GM21526 (cell line): Measurements from ENCODE around the gene DYNLRB1.

ENCODE experiments used
- ATAC-seq: cut with Tn5 transposase; IDR thresholded peaks from one replicate; pipeline ENCODE4 v1.9.1; 2021; ENCODE audit warnings: moderate library complexity; ENCODE audit not compliant: unreplicated experiment, low FRiP score

DYNLRB1 gene

GRCh38 chr20:34549291-34549928, 33.2 kb downstream of the DYNLRB1 start:
- no peak for ATAC-seq

DNA sequence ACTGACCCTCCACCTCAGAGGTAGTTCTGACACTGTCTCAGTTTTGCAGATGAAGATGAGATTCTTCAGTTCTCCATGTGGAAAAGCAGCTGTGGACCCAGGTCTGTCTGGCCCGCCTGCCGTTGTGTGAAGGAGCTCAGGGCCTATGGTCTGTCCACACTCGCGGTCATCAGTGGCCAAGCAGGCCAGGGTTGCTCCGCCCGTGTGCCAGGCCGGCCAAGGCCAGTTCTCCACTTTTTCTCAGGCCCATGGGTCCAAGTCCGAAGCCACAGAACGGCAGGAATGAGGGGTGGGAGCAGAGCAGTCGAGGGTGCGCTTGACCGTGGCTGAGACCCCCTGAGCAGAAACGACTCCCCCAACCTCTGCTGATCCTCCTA, 33.7 kb downstream of the DYNLRB1 start:
- ATAC-seq: no peak

DNA sequence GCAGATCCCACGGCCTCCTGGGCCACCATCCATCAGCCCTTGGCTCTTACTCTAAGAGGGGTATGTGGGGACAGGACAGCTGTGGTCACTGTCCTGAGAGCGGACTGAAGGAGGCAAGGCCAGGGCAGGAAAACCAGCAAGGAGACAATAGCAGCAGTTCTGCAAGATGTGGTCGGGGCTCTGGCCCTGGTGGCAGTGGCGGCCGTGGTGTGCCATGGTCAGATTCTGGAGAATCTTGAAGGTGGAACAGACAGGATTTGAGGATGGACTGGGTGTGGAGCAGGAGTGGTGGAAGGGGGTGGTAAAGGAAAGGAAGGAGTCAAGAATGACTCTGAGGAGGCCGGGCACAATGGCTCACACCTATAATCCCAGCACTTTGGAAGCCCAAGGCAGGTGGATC, 36.3 kb downstream of the DYNLRB1 start:
- no peak for ATAC-seq

- no peak for ATAC-seq
Measured at GRCh38 chr20:34553366-34553867, 37.2 kb downstream of the DYNLRB1 start.

GRCh38 chr20:34557936-34558319, 41.7 kb downstream of the DYNLRB1 start:
- ATAC-seq: no peak

DNA sequence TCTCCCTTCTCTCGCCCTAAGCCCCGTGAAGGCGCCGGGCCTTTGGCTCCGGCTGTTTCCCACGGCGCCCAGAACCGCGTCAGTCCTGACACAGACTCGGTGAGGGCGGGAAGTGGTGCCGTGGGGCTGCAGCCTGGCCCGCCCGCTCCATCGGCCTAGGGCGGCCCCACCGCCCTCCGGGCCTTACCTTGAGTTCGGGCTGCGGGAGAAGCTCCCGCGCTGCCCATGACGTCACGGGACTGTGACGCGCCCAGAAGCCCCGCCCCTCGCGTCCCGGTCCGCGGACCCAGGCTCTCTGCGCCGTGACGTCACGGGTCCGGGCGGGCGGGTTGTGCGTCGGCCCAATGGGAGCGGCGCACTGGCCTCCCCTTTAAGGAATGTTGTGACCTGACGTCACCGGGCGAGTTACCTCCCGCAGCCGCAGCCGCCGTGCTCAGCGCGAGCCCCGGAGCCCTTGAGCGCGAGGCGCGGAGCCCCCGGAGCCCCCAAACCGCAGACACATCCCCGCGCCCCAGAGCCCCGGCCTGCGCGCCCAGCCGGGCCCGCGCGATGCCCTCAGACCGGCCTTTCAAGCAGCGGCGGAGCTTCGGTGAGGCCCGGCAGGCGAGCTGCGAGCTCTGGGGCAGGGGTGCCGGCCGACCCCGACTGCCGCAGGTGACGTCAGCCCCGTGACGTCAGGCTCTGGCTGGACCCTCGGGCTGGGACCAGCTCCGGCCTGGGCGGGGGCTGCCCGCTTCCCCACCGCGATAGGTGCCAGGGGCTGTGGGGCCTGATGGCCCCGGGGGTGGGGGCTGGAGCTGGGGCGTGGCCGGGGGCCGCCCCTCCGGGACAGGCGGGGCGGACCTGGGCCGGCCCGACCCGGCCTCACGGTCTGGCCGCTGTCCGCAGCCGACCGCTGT, 42.3 kb downstream of the DYNLRB1 start, which contains the start of gene MAP1LC3A:
Gene MAP1LC3A (plus strand): TSS at position 399 of the 899 bp plus-strand sequence. CDS start 151 bp downstream, at position 550.
- no peak for ATAC-seq

- ATAC-seq: no peak
Measured at GRCh38 chr20:34559311-34560140, 43.3 kb downstream of the DYNLRB1 start.

DNA sequence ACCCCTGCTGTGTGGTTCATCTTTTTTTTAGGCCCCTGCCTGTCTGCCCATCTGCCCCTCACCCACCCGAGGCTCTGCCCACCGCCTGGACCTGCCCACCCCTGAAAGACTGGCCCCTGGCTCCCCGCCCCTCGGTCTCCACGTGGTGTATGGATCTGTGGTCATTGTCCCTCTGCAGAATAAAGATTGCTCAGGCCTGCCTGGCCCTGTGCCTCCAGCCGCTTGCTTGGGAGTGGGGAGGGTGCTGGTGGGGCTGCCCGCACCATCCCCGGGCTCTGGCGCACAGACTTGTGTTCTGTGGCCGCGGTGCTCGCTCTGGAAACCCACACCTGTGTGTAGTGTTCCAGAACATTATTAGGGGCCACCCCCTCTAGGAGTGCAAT, 43.9 kb downstream of the DYNLRB1 start:
- no peak for ATAC-seq

GRCh38 chr20:34560614-34561013, 44.4 kb downstream of the DYNLRB1 start:
- ATAC-seq: no peak

GRCh38 chr20:34561661-34562060, 45.4 kb downstream of the DYNLRB1 start:
- no peak for ATAC-seq

DNA sequence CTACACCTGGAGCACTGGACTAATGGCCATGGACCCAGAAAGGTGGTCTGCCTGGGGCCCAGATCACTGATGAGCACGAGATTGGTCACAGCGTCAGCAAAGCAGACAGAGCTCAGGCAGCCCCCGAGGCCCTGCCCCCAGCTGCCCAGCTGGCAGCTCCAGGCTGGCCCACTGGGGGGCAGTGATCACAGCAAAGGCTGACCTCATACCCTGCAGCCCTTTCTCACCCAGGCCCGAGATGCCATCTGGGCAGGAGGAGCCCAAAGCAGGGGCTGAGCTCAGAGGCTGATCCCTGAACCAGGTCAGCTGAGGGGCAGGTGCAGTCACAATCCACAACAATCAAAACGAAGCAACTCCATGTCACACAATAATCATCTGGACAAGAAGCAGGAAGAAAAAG, 46.4 kb downstream of the DYNLRB1 start:
- ATAC-seq: no peak

DNA sequence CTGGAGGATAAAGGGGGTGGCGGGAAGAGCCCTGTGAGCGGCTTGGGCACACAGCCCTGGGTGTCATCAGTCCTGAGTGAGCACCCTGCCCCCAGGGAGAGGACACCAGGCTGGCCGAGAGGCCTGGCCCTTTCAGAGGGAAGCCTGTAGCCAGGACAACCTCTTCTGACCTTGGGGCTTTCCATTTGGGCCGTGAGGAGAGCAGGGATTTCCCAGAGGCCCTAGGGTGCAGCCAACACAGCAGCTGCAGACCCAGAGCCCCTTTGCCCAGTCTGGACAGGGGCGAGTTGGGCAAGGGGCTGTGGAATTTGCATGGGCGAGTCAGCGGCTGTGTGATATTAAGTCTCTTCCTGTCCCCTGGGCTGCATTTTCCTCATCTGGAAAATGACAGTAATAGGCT, 48.6 kb downstream of the DYNLRB1 start:
- no peak for ATAC-seq

- no peak for ATAC-seq
Measured at GRCh38 chr20:34566978-34567891, 51.0 kb downstream of the DYNLRB1 start.

DNA sequence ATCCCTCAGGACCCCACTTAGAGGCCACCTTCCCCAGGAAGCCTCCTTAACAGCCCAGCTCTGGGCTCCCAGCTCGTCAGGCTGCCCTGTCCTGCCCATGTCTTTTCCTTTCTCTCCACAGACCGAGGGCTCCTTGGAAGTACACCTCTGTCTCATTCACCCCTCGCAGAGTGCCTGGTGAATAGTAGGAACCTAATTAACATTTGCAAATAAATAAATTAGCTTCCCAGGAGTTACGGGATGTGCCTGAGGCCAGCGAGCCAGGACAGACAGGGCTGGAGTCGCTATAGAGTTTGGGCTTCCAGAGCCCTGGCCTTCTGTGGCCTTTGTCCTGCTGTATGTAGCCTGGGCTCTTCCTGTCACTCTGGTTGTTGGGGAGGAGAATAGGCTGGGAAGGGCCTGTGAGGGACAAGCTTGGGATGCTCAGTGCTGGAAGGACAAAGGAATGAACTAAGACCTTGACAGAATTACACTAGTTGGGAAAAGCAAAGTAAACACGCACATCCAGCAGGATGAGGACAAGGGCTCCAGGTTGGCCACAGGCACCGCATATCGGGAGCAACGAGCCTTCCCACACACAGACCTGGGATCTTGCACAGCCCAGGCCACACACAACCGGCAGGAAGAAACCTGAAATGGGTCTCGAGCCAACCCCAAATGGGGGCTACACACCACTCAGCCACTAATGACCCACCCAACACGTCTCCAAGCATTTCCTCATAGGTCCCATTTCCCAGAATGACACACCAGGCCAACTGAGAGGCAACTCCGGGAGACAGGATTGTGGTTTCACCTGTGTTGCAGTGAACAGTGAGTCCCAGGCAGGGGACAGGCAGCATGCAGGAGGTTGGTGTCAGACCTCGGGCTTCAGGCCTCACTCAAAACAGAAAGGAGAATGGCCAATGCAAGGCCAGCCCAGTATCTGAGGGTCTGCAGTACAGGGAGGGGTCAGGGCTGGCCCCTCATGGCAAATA, 52.0 kb downstream of the DYNLRB1 start:
- ATAC-seq: no peak

- ATAC-seq: no peak
Measured at GRCh38 chr20:34569598-34569997, 53.4 kb downstream of the DYNLRB1 start.

DNA sequence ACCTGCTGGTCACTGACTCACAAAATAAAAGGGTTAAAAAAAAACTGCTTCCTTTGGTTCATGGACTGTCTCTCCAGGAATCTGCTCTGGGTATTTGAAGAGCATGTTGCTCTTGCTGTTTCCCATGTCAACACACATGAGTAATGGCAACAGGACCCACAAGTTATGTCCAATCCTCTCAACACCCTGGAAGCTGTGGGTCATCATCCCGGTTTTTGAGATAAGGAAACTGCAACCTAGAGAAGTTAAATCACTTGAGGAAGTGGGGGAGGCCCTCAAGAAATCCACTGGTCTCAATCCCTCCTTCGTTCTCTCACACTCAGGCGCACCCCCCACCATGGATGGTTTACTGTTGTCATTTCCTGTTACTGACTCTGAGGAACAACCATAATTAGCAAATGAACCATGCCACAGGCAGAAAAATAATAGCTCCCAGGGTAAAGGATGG, 54.7 kb downstream of the DYNLRB1 start:
- no peak for ATAC-seq

DNA sequence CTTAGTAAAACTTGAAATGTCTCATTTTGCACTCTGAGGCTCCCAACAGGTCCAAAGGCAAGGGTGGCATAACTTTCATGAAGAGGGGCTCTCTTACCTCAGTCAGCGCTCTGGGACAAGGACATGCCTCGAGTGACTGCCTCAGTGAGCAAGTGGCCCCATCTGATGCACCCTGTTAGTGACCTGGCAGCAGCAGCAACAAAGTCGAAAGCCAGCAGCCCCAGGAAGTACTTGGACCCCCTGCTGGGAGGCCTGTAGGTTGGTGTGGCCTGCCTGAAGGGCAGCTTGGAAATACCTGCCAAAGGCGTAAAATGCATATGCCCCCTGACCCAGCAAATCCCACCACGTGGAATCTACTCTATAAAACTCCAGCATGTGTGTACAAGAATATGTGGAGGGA, 55.5 kb downstream of the DYNLRB1 start:
- ATAC-seq: no peak

DNA sequence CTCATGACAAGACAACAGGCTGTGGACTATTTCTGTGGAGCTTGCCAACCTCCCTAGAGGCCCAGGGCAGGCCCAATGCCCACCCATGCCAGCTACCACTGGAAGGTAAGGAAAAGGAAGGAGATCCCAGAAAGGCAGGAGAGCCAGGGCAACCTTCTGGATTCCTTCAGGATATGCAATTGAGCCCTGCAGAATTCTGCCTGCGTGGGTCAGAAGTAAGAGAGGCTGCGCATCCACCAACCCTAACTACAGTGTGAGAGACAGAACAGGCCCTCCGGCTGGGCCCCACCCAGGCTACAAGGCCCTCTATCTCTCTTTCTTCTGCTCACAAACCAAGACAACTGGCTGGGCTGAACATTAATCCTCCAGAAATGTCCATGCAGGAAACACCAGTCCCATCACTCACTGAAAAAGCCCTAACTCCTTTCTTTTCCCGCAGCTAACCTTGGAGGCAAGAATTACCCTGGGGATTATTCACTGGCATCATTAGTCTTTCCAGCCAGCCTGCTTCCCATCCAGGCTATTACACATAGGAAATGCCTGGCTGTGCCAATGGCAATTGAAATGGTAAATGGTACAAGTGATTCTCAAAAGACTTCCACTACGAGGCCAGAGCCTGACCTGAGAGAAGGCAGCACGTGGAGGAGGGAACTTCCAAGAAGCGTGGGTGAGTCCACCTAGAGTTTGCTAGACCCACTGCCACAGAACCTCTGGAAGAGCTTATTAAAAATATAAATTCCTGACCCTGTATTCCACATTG, 57.5 kb downstream of the DYNLRB1 start:
- no peak for ATAC-seq
